ENCODE data around the gene ACOX1. TPM values are rescaled to one million over a fixed set of nuclear protein-coding genes. Genes with fewer than 3 reads are reported as not detected.

The ACOX1 gene
- total and polyA plus RNA-seq, 2 of the 13 experiments (the other 11 are each of a cell fraction or from before 2014, with no cell fraction given) = 86.4 to 120 TPM

DNA sequence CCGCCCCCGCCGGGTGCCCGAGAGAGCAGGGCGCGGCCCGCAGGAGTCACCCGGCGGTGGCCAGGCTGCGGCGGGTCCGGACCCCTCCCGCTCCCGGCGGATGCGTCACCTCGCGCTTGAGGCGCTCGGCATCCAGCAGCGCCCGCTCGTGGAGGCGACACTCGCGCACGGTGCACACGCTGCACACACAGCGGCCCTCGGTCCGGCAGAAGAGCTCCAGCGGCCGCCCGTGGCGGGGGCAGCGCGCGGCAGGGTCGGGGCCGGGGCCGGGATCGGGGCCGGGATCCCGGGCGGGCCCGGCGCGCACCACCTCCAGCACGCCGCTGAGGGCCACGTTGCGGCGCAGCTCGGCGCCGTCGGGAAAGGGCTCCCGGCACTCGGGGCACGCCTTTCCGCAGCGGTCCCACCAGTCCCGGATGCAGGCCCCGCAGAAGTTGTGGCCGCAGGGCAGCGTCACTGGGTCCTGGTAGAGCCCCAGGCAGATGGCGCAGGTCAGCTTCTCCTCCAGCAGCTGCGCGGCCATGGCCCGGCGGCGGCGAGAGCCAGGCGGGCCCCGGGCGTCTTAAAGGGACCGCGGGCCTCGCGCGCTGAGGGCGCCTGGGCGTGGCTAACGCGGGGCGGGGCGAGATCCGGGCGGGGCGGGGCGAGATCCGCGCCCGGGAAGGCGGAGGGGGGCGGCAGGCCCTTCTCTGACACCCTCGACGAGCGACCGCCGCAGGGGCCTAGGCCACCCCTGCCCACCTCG lies 82.4 kb downstream of the ACOX1 start, which contains the start of gene TRIM65 (continued):
- TF ChIP-seq, protein P1, sequence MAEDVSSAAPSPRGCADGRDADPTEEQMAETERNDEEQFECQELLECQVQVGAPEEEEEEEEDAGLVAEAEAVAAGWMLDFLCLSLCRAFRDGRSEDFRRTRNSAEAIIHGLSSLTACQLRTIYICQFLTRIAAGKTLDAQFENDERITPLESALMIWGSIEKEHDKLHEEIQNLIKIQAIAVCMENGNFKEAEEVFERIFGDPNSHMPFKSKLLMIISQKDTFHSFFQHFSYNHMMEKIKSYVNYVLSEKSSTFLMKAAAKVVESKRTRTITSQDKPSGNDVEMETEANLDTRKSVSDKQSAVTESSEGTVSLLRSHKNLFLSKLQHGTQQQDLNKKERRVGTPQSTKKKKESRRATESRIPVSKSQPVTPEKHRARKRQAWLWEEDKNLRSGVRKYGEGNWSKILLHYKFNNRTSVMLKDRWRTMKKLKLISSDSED (CRISPR knock-in tag; IDR thresholded peaks at IDR 0.05) = no peak
- TF ChIP-seq LCORL (IDR thresholded peaks at IDR 0.05) (no peak), LCORL (CRISPR knock-in tag; IDR thresholded peaks at IDR 0.05) (no peak), PHF21A (CRISPR knock-in tag; IDR thresholded peaks at IDR 0.05) (no peak), ZNF879 (CRISPR knock-in tag; IDR thresholded peaks at IDR 0.05) (no peak), ZNF205 (CRISPR knock-in tag; IDR thresholded peaks at IDR 0.05) (no peak), SMARCC2 (IDR thresholded peaks at IDR 0.05) (no peak), KMT2B (CRISPR knock-in tag; IDR thresholded peaks at IDR 0.05) (no peak; the same call in 1 of the 2 replicates), FOXJ3 (CRISPR knock-in tag; IDR thresholded peaks at IDR 0.05; ENCODE audit: borderline replicate concordance) (no peak), ZNF30 (CRISPR knock-in tag; IDR thresholded peaks at IDR 0.05) (no peak), ZNF614 (CRISPR knock-in tag; IDR thresholded peaks at IDR 0.05; ENCODE audit: borderline replicate concordance) (no peak; the same call in 1 of the 2 replicates), HNRNPUL1 (IDR thresholded peaks at IDR 0.05; ENCODE audit: low read depth, low read length) (no peak), KDM1A (CRISPR knock-in tag; IDR thresholded peaks at IDR 0.05) (no peak)
- TF ChIP-seq, protein P2, sequence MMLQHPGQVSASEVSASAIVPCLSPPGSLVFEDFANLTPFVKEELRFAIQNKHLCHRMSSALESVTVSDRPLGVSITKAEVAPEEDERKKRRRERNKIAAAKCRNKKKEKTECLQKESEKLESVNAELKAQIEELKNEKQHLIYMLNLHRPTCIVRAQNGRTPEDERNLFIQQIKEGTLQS (CRISPR knock-in tag; IDR thresholded peaks at IDR 0.05) = peak; percentile 70
- TF ChIP-seq, protein P3, sequence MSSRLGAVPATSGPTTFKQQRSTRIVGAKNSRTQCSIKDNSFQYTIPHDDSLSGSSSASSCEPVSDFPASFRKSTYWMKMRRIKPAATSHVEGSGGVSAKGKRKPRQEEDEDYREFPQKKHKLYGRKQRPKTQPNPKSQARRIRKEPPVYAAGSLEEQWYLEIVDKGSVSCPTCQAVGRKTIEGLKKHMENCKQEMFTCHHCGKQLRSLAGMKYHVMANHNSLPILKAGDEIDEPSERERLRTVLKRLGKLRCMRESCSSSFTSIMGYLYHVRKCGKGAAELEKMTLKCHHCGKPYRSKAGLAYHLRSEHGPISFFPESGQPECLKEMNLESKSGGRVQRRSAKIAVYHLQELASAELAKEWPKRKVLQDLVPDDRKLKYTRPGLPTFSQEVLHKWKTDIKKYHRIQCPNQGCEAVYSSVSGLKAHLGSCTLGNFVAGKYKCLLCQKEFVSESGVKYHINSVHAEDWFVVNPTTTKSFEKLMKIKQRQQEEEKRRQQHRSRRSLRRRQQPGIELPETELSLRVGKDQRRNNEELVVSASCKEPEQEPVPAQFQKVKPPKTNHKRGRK (CRISPR knock-in tag; IDR thresholded peaks at IDR 0.05) = no peak
- TF ChIP-seq, protein P4, sequence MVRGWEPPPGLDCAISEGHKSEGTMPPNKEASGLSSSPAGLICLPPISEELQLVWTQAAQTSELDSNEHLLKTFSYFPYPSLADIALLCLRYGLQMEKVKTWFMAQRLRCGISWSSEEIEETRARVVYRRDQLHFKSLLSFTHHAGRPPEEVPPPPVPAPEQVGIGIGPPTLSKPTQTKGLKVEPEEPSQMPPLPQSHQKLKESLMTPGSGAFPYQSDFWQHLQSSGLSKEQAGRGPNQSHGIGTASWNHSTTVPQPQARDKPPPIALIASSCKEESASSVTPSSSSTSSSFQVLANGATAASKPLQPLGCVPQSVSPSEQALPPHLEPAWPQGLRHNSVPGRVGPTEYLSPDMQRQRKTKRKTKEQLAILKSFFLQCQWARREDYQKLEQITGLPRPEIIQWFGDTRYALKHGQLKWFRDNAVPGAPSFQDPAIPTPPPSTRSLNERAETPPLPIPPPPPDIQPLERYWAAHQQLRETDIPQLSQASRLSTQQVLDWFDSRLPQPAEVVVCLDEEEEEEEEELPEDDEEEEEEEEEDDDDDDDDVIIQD (CRISPR knock-in tag; IDR thresholded peaks at IDR 0.05; ENCODE audit: low read depth) = no peak
- TF ChIP-seq, protein P5, sequence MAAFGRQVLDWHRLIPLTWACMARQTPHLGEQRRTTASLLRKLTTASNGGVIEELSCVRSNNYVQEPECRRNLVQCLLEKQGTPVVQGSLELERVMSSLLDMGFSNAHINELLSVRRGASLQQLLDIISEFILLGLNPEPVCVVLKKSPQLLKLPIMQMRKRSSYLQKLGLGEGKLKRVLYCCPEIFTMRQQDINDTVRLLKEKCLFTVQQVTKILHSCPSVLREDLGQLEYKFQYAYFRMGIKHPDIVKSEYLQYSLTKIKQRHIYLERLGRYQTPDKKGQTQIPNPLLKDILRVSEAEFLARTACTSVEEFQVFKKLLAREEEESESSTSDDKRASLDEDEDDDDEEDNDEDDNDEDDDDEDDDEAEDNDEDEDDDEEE (CRISPR knock-in tag; IDR thresholded peaks at IDR 0.05) = peak; percentile 66; the same call in 1 of the 2 replicates
- TF ChIP-seq, protein P6, sequence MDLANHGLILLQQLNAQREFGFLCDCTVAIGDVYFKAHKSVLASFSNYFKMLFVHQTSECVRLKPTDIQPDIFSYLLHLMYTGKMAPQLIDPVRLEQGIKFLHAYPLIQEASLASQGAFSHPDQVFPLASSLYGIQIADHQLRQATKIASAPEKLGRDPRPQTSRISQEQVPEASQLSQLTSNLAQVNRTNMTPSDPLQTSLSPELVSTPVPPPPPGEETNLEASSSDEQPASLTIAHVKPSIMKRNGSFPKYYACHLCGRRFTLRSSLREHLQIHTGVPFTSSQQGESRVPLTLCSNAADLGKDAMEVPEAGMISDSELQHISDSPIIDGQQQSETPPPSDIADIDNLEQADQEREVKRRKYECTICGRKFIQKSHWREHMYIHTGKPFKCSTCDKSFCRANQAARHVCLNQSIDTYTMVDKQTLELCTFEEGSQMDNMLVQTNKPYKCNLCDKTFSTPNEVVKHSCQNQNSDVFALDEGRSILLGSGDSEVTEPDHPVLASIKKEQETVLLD (CRISPR knock-in tag; IDR thresholded peaks at IDR 0.05; ENCODE audit: low read depth) = peak; percentile 90
- TF ChIP-seq, protein P7, sequence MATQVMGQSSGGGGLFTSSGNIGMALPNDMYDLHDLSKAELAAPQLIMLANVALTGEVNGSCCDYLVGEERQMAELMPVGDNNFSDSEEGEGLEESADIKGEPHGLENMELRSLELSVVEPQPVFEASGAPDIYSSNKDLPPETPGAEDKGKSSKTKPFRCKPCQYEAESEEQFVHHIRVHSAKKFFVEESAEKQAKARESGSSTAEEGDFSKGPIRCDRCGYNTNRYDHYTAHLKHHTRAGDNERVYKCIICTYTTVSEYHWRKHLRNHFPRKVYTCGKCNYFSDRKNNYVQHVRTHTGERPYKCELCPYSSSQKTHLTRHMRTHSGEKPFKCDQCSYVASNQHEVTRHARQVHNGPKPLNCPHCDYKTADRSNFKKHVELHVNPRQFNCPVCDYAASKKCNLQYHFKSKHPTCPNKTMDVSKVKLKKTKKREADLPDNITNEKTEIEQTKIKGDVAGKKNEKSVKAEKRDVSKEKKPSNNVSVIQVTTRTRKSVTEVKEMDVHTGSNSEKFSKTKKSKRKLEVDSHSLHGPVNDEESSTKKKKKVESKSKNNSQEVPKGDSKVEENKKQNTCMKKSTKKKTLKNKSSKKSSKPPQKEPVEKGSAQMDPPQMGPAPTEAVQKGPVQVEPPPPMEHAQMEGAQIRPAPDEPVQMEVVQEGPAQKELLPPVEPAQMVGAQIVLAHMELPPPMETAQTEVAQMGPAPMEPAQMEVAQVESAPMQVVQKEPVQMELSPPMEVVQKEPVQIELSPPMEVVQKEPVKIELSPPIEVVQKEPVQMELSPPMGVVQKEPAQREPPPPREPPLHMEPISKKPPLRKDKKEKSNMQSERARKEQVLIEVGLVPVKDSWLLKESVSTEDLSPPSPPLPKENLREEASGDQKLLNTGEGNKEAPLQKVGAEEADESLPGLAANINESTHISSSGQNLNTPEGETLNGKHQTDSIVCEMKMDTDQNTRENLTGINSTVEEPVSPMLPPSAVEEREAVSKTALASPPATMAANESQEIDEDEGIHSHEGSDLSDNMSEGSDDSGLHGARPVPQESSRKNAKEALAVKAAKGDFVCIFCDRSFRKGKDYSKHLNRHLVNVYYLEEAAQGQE (IDR thresholded peaks at IDR 0.05; ENCODE audit: borderline replicate concordance in 1 of 2, low read depth in 1 of 2, low read length in 2 of 2) = no peak; a peak in 1 of 4 replicates
